CD14-positive monocyte (primary cell): ENCODE data around the gene CELSR1. TPM values are rescaled to one million over a fixed set of nuclear protein-coding genes. Genes with fewer than 3 reads are reported as not detected.

ENCODE experiments used
- DNase-seq, 3 donors: peaks; one replicate each; pipeline ENCODE4 v3.0.0-alpha.2; 2011 to 2022
- H2AFZ ChIP-seq: 2 replicates; pipeline ENCODE4 v1.6.0; 2012; ENCODE audit warnings: mild to moderate bottlenecking, low read depth, low read length, inconsistent platforms; ENCODE audit not compliant: insufficient read depth, poor library complexity, severe bottlenecking
- H3K27ac ChIP-seq, 2 donors: 1 replicate in 1 of 2; 2 replicates in 1 of 2; pipeline ENCODE4 v1.5.1; 2012 to 2013; ENCODE audit warnings: low read length in 2 of 2, control low read depth in 1 of 2, inconsistent platforms in 1 of 2, low read depth in 1 of 2, mild to moderate bottlenecking in 1 of 2
- H3K27me3 ChIP-seq, 2 donors: one replicate each; pipeline versions ENCODE4 v1.6.0 to v1.6.1; 2011 to 2013; ENCODE audit warnings: low read length in 2 of 2; ENCODE audit not compliant: control insufficient read depth in 2 of 2, insufficient read depth in 2 of 2
- H3K36me3 ChIP-seq, 2 donors: replicated peaks in 1 of 2; 1 replicate in 1 of 2; 2 replicates in 1 of 2; pipeline versions ENCODE4 v1.5.1 to v1.6.1; 2012 to 2013; ENCODE audit warnings: low read length in 2 of 2, control low read depth in 1 of 2, inconsistent platforms in 1 of 2, mild to moderate bottlenecking in 1 of 2; ENCODE audit not compliant: insufficient read depth in 2 of 2, control insufficient read depth in 1 of 2
- H3K4me1 ChIP-seq, 2 donors: 1 replicate in 1 of 2; 2 replicates in 1 of 2; pipeline versions ENCODE4 v1.5.1 to v1.6.1; 2012 to 2013; ENCODE audit warnings: low read length in 2 of 2, control low read depth in 1 of 2, inconsistent platforms in 1 of 2, mild to moderate bottlenecking in 1 of 2, moderate library complexity in 1 of 2; ENCODE audit not compliant: insufficient read depth in 2 of 2, control insufficient read depth in 1 of 2
- H3K4me2 ChIP-seq: replicated peaks from 2 replicates; pipeline ENCODE3; 2012; ENCODE audit warnings: low read length, moderate library complexity, mild to moderate bottlenecking; ENCODE audit not compliant: poor library complexity, severe bottlenecking; ENCODE audit errors: extremely low read depth
- H3K4me3 ChIP-seq, 3 experiments: fragments of 200-600 bp in 1 of 3; sonication (generic) in 1 of 3; replicated peaks in 1 of 3; 1 replicate in 2 of 3; 2 replicates in 1 of 3; pipeline ENCODE4 v1.5.1; 2011 to 2013; ENCODE audit warnings: low read length in 3 of 3, mild to moderate bottlenecking in 3 of 3, control low read depth in 2 of 3, low read depth in 2 of 3, inconsistent platforms in 1 of 3, moderate library complexity in 1 of 3
- H3K79me2 ChIP-seq: 2 replicates; pipeline ENCODE4 v1.6.0; 2012; ENCODE audit warnings: mild to moderate bottlenecking, control low read depth, inconsistent platforms, low read length, moderate library complexity; ENCODE audit not compliant: insufficient read depth
- H3K9ac ChIP-seq: 2 replicates; pipeline ENCODE4 v1.6.0; 2017; ENCODE audit warnings: low read length, mild to moderate bottlenecking; ENCODE audit not compliant: insufficient read depth, poor library complexity, severe bottlenecking
- H3K9me3 ChIP-seq, 2 donors: replicated peaks in 1 of 2; 1 replicate in 1 of 2; 2 replicates in 1 of 2; pipeline versions ENCODE4 v1.5.1 to v1.6.1; 2012 to 2013; ENCODE audit warnings: low read length in 2 of 2, control low read depth in 1 of 2; ENCODE audit not compliant: control insufficient read depth in 1 of 2, insufficient read depth in 1 of 2
- H4K20me1 ChIP-seq: 2 replicates; pipeline ENCODE4 v1.6.0; 2012; ENCODE audit warnings: mild to moderate bottlenecking, low read length, control low read depth, moderate library complexity; ENCODE audit not compliant: insufficient read depth
- H3K27ac Mint-ChIP-seq, 7 donors: one replicate each; pipeline ENCODE4 v1.8.0; 2020; ENCODE audit warnings: mild to moderate bottlenecking in 7 of 7, mixed read lengths in 7 of 7, moderate library complexity in 6 of 7, inconsistent platforms in 2 of 7
- H3K27me3 Mint-ChIP-seq, 3 donors: one replicate each; pipeline ENCODE4 v1.8.0; 2021 to 2022; ENCODE audit warnings: low read depth in 3 of 3, mild to moderate bottlenecking in 3 of 3, mixed read lengths in 3 of 3, moderate library complexity in 3 of 3, inconsistent platforms in 1 of 3
- H3K36me3 Mint-ChIP-seq, 2 donors: one replicate each; pipeline ENCODE4 v1.8.0; 2020; ENCODE audit warnings: mixed read lengths in 2 of 2, inconsistent platforms in 1 of 2, mild to moderate bottlenecking in 1 of 2
- H3K4me1 Mint-ChIP-seq: one replicate; pipeline ENCODE4 v1.8.0; 2020; ENCODE audit warnings: mild to moderate bottlenecking, mixed read lengths
- H3K4me3 Mint-ChIP-seq, 2 donors: one replicate each; pipeline ENCODE4 v1.8.0; 2020; ENCODE audit warnings: mild to moderate bottlenecking in 2 of 2, mixed read lengths in 2 of 2, moderate library complexity in 1 of 2
- H3K9me3 Mint-ChIP-seq, 7 donors: one replicate each; pipeline ENCODE4 v1.8.0; 2020 to 2022; ENCODE audit warnings: mixed read lengths in 7 of 7, mild to moderate bottlenecking in 6 of 7, moderate library complexity in 6 of 7, inconsistent platforms in 2 of 7
- WGBS: methylation state at CpG from one replicate; pipeline ENCODE4 v1.1.5; 2013; ENCODE audit warnings: missing lambda C conversion rate; ENCODE audit not compliant: insufficient coverage; 5-methylcytosine and 5-hydroxymethylcytosine counted together
- intact Hi-C, 2 donors: fragments of 100-400 bp; cut with micrococcal nuclease; formaldehyde crosslinking; loops; one replicate each; pipeline versions ENCODE4 v1.15.0 to v1.15.1; 2023
- polyA plus RNA-seq, 3 donors: library from polyadenylated mRNA; depleted of rRNA in 1 of 3; unstranded in 2 of 3; stranded (reverse) in 1 of 3; fragments of 300-500 nt in 2 of 3; fragments of >200 nt in 1 of 3; fragmentation: Illumina TruSeq in 2 of 3; gene quantifications; 1 replicate in 2 of 3; 2 replicates in 1 of 3; pipeline ENCODE4 v1.2.3, GENCODE V29; 2012 to 2021
- TF ChIP-seq, protein P1 (sequence below): fragments of 200-600 bp; IDR thresholded peaks from one replicate; pipeline ENCODE4 v1.8.0; 2022; ENCODE audit warnings: antibody characterized with exemption, mild to moderate bottlenecking

Gene CELSR1
- polyA plus RNA-seq, 3 donors = 0.16 TPM; not detected in 2

DNA sequence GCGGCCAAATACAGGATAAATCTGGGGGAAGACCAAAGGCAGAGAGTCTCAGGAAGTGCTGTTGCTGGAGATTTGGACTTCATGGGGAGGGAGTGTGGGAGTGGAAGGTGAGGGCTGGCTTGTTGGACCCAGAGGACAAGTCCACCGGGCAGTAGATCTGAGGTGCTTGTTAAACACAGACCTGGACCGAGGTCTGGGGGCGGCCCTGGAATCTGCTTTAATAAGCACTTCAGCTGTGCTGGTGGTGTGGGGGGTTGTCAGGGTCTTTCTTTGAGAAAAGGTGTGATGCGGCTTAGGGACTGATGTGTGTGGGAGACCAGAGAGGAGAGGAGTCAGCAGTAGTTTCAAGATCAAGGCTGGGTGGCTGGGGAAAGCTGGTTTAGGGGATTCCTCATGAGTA lies 197.5 kb downstream of the CELSR1 start:
- no peak for DNase-seq
- H3K4me1 ChIP-seq = peaks cover 10 to 12% of the 10 kb centered on the region in 2 donors
- no peak overlapping the region for H3K9ac ChIP-seq
- TF ChIP-seq, protein P1, sequence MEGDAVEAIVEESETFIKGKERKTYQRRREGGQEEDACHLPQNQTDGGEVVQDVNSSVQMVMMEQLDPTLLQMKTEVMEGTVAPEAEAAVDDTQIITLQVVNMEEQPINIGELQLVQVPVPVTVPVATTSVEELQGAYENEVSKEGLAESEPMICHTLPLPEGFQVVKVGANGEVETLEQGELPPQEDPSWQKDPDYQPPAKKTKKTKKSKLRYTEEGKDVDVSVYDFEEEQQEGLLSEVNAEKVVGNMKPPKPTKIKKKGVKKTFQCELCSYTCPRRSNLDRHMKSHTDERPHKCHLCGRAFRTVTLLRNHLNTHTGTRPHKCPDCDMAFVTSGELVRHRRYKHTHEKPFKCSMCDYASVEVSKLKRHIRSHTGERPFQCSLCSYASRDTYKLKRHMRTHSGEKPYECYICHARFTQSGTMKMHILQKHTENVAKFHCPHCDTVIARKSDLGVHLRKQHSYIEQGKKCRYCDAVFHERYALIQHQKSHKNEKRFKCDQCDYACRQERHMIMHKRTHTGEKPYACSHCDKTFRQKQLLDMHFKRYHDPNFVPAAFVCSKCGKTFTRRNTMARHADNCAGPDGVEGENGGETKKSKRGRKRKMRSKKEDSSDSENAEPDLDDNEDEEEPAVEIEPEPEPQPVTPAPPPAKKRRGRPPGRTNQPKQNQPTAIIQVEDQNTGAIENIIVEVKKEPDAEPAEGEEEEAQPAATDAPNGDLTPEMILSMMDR = no peak
- Mint-ChIP-seq H3K4me1 (peaks cover 12% of the 10 kb centered on the region), H3K27me3 (no peaks in the 10 kb centered on the region), H3K36me3 (peaks cover 67 to 71% of the 10 kb centered on the region in 2 donors), H3K27ac (peak overlapping the region in 2 of 7 donors; percentile 45 to 65), H3K9me3 (no peaks in the 10 kb centered on the region), H3K4me3 (no peak overlapping the region)
- no peaks in the 10 kb centered on the region for H3K27me3 ChIP-seq
- H3K27ac ChIP-seq = no peak overlapping the region
- no peaks in the 10 kb centered on the region for H3K9me3 ChIP-seq
- H3K79me2 ChIP-seq = peaks cover 25% of the 10 kb centered on the region
- 100% methylated on average over 4 of the region's 5 CpGs for WGBS
- peaks cover 25% of the 10 kb centered on the region for H4K20me1 ChIP-seq
- no peak overlapping the region for H2AFZ ChIP-seq
- intact Hi-C loops = no loop called here
- peaks cover 67 to 77% of the 10 kb centered on the region in 2 donors for H3K36me3 ChIP-seq
- H3K4me3 ChIP-seq = no peak overlapping the region
- H3K4me2 ChIP-seq = no peak overlapping the region

DNA sequence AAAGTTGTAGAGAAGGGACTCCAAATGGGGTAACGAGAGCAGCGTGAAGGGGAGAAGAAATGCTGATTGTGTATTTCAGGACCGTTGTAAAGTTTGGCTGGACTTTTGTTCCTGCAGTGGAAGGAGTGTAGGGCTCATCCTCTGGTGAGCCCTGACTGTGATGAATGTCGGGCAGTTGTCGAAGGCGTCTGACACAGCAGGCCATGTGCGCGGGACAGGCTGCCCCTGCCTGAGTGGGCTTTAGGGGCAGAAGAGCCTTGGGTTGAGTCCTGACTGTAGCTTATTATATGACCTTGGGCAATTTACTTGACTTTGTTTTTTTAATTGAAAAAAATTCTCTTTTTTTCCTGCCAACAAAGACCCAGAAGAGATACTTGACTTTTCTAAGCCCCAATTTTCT lies 198.8 kb downstream of the CELSR1 start:
- no peaks in the 10 kb centered on the region for H3K27me3 Mint-ChIP-seq

More for the DNA sequence above, 198.8 kb downstream of the CELSR1 start:
- TF ChIP-seq, protein P1 = no peak
- Histone ChIP-seq H3K9me3 (no peaks in the 10 kb centered on the region), H3K36me3 (peaks cover 54 to 63% of the 10 kb centered on the region in 2 donors), H4K20me1 (peaks cover 22% of the 10 kb centered on the region), H3K4me1 (peaks cover 10 to 14% of the 10 kb centered on the region in 2 donors), H3K27ac (no peak overlapping the region), H2AFZ (no peak overlapping the region), H3K4me3 (no peak overlapping the region), H3K27me3 (no peaks in the 10 kb centered on the region), H3K9ac (no peak overlapping the region), H3K4me2 (no peak overlapping the region), H3K79me2 (peaks cover 25% of the 10 kb centered on the region)
- intact Hi-C loops = no loop called here
- H3K9me3 Mint-ChIP-seq = no peaks in the 10 kb centered on the region
- H3K27ac Mint-ChIP-seq = no peak overlapping the region
- H3K4me1 Mint-ChIP-seq = peaks cover 15% of the 10 kb centered on the region
- no peak overlapping the region for H3K4me3 Mint-ChIP-seq
- WGBS = 96% methylated on average over 5 of the region's 8 CpGs
- DNase-seq = no peak
- H3K36me3 Mint-ChIP-seq = peaks cover 54 to 58% of the 10 kb centered on the region in 2 donors
